ENCODE data around the gene KDELR3.

Gene KDELR3

DNA sequence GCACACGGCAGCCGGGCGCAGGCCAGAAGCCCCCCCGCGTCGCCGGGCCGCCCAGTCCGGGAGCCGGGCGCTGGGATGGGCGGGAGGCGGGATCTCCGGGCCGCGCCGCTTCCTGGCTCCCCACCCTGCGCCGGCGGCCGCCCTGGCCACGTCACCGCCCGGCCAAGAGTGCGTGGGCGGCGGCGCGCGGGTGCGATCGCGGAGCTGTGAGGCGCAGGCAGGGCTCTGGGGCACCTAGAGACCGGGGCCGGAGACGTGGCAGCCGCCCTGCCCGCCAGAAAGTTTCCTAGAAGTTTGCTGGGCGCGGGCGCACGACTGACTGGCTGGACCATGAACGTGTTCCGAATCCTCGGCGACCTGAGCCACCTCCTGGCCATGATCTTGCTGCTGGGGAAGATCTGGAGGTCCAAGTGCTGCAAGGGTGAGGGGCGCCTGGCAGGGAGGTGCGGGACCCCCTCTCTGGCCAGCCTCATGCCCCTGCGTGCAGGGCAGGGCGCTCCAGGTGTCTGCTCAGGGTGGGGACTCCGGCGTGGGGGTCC, at the start of gene KDELR3:
Gene KDELR3 (plus strand): TSS at position 193 of the 539 bp plus-strand sequence. CDS start 138 bp downstream, at position 331.
- H3K36me3 ChIP-seq (ENCODE audit: insufficient read depth, insufficient read length, low read length): no peaks in the 10 kb centered on the region
- no peak for DNase-seq (ENCODE audit: low read depth, low spot score)
- peaks cover 20% of the 10 kb centered on the region for H3K4me1 ChIP-seq (ENCODE audit: insufficient read depth, insufficient read length)
- H3K27me3 ChIP-seq (ENCODE audit: insufficient read depth, insufficient read length): peaks cover 36% of the 10 kb centered on the region
- H3K4me3 ChIP-seq (ENCODE audit: insufficient read length, low read depth): peak within 1 kb of the TSS; percentile 60
- peak within 1 kb of the TSS; percentile 92 for H3K9ac ChIP-seq (ENCODE audit: insufficient read length, low read depth)
- TF ChIP-seq ZNF274 (IDR thresholded peaks at IDR 0.05; ENCODE audit: low read depth, low read length): no peak
- TF ChIP-seq SUZ12 (IDR thresholded peaks at IDR 0.05; ENCODE audit: extremely low read depth, insufficient read depth, insufficient read length): no peak
- TF ChIP-seq YY1 (IDR thresholded peaks at IDR 0.05; ENCODE audit: insufficient read depth, insufficient read length): no peak
- no peaks in the 10 kb centered on the region for H3K9me3 ChIP-seq (ENCODE audit: insufficient read depth, low read length)

DNA sequence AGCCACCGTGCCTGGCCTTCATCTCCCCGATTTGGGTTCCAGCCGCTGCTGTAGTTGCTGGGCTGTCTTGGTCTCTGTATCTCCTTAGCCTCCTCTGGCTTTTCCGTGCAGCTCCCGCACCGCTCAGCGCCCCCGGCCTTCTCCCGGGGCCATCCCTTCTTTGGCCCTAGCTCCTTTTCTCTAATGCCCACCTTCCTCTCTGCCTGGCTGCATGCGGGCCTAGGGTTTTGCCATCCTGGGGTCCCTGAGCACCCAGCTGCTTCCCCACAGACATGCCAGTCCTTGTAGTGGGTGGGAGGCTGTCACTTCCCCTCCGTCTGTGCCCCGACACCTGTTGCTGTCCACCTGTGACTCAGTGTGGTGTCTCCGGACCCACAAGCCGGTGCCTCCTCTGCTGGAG, 49.3 kb upstream of the KDELR3 start:
- no peak for DNase-seq (ENCODE audit: low read depth, low spot score)
- TF ChIP-seq SUZ12 (IDR thresholded peaks at IDR 0.05; ENCODE audit: extremely low read depth, insufficient read depth, insufficient read length): no peak
- no peak for TF ChIP-seq ZNF274 (IDR thresholded peaks at IDR 0.05; ENCODE audit: low read depth, low read length)
- TF ChIP-seq YY1 (IDR thresholded peaks at IDR 0.05; ENCODE audit: insufficient read depth, insufficient read length): no peak
- H3K36me3 ChIP-seq (ENCODE audit: insufficient read depth, insufficient read length, low read length): no peaks in the 10 kb centered on the region

DNA sequence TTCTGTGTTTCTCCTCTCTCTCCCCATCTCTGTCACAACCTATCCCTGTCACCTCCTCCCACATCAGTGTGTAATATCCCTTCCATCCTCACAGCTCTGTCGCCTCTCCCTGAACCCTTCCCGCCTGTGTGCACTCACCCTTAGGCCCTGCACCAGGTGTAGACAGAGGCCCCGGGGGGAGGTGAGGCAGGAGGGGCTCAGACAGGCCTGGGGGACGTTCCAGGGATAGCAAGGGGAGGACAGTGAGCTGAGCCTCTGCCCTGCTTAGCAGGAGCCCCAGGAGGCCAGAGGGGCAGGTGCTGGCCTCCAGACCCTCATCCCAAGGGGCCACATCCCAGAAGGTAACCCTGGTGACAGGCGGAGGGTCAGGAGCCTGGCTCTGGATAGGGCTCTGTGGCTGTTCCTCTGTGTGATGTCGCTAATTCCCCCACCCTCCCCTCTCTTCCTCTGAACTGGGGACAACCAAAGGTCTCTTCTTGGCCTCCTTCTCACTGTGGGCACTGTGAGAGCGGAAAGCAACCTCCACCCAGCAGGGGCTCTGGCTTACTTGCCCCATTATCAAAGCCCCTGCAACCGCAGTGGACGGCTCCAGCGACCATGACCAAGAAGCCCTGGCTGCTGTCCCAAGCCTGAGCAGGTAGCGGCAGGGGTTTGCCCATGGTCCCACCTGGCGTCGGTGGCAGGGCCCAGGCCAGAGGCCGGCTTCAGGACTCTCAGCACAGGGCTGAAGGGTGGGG, 48.6 kb upstream of the KDELR3 start:
- Histone ChIP-seq H3K4me3 (ENCODE audit: insufficient read length, low read depth) (no peak overlapping the region), H3K9me3 (ENCODE audit: insufficient read depth, low read length) (no peaks in the 10 kb centered on the region), H3K4me1 (ENCODE audit: insufficient read depth, insufficient read length) (peaks cover 27% of the 10 kb centered on the region), H3K27me3 (ENCODE audit: insufficient read depth, insufficient read length) (no peaks in the 10 kb centered on the region), H3K9ac (ENCODE audit: insufficient read length, low read depth) (no peak overlapping the region), H3K36me3 (ENCODE audit: insufficient read depth, insufficient read length, low read length) (no peaks in the 10 kb centered on the region)
- TF ChIP-seq SUZ12 (IDR thresholded peaks at IDR 0.05; ENCODE audit: extremely low read depth, insufficient read depth, insufficient read length) (no peak), YY1 (IDR thresholded peaks at IDR 0.05; ENCODE audit: insufficient read depth, insufficient read length) (no peak), ZNF274 (IDR thresholded peaks at IDR 0.05; ENCODE audit: low read depth, low read length) (no peak)
- no peak for DNase-seq (ENCODE audit: low read depth, low spot score)

More for the DNA sequence above, 49.3 kb upstream of the KDELR3 start:
- Histone ChIP-seq H3K9ac (ENCODE audit: insufficient read length, low read depth) (no peak overlapping the region), H3K4me3 (ENCODE audit: insufficient read length, low read depth) (no peak overlapping the region), H3K9me3 (ENCODE audit: insufficient read depth, low read length) (no peaks in the 10 kb centered on the region), H3K4me1 (ENCODE audit: insufficient read depth, insufficient read length) (peaks cover 25% of the 10 kb centered on the region), H3K27me3 (ENCODE audit: insufficient read depth, insufficient read length) (no peaks in the 10 kb centered on the region)

DNA sequence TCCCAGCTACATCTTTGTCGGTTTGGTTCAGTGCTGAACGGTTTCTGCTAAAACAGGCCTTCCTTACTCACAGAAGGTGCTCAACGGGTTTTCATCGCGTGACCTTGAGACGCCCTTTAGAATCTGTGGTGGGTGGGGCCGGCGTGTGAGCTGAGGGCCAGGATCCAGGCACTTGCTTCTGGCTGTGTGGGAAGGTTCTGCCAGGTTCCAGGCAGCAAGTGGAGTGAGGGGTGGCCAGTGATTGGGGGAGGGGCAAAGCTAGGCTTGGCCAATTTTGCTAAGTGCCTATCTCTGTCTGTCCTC, 48.1 kb upstream of the KDELR3 start:
- H3K9ac ChIP-seq (ENCODE audit: insufficient read length, low read depth): no peak overlapping the region

DNA sequence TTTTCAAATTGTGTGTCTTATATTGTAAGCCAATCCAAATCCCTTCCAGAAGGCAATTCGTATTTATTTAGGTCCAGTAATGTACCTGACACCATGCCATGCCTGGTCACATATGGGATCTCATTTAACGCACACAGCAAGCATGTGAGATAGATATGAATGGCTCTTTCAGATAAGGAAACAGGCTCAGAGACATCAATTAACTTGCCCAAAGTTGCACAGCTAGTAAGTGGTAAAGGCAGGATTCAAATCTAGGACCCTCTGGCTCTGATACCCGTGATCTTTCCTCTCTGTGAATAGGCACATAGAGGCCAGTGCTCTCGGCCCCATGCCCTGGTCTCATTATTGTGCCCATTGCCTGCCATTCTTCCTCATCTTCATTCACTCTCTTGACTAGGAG, 47.2 kb upstream of the KDELR3 start:
- Histone ChIP-seq H3K9me3 (ENCODE audit: insufficient read depth, low read length) (no peaks in the 10 kb centered on the region), H3K4me3 (ENCODE audit: insufficient read length, low read depth) (no peak overlapping the region), H3K4me1 (ENCODE audit: insufficient read depth, insufficient read length) (peaks cover 33% of the 10 kb centered on the region), H3K9ac (ENCODE audit: insufficient read length, low read depth) (no peak overlapping the region), H3K36me3 (ENCODE audit: insufficient read depth, insufficient read length, low read length) (no peaks in the 10 kb centered on the region), H3K27me3 (ENCODE audit: insufficient read depth, insufficient read length) (no peaks in the 10 kb centered on the region)
- DNase-seq (ENCODE audit: low read depth, low spot score): no peak
- TF ChIP-seq YY1 (IDR thresholded peaks at IDR 0.05; ENCODE audit: insufficient read depth, insufficient read length) (no peak), SUZ12 (IDR thresholded peaks at IDR 0.05; ENCODE audit: extremely low read depth, insufficient read depth, insufficient read length) (no peak), ZNF274 (IDR thresholded peaks at IDR 0.05; ENCODE audit: low read depth, low read length) (no peak)

More for the DNA sequence above, 48.1 kb upstream of the KDELR3 start:
- no peak for DNase-seq (ENCODE audit: low read depth, low spot score)
- H3K27me3 ChIP-seq (ENCODE audit: insufficient read depth, insufficient read length): no peaks in the 10 kb centered on the region
- H3K9me3 ChIP-seq (ENCODE audit: insufficient read depth, low read length): no peaks in the 10 kb centered on the region
- peaks cover 29% of the 10 kb centered on the region for H3K4me1 ChIP-seq (ENCODE audit: insufficient read depth, insufficient read length)
- no peak overlapping the region for H3K4me3 ChIP-seq (ENCODE audit: insufficient read length, low read depth)
- no peak for TF ChIP-seq SUZ12 (IDR thresholded peaks at IDR 0.05; ENCODE audit: extremely low read depth, insufficient read depth, insufficient read length)
- no peak for TF ChIP-seq YY1 (IDR thresholded peaks at IDR 0.05; ENCODE audit: insufficient read depth, insufficient read length)
- TF ChIP-seq ZNF274 (IDR thresholded peaks at IDR 0.05; ENCODE audit: low read depth, low read length): no peak
- H3K36me3 ChIP-seq (ENCODE audit: insufficient read depth, insufficient read length, low read length): no peaks in the 10 kb centered on the region

DNA sequence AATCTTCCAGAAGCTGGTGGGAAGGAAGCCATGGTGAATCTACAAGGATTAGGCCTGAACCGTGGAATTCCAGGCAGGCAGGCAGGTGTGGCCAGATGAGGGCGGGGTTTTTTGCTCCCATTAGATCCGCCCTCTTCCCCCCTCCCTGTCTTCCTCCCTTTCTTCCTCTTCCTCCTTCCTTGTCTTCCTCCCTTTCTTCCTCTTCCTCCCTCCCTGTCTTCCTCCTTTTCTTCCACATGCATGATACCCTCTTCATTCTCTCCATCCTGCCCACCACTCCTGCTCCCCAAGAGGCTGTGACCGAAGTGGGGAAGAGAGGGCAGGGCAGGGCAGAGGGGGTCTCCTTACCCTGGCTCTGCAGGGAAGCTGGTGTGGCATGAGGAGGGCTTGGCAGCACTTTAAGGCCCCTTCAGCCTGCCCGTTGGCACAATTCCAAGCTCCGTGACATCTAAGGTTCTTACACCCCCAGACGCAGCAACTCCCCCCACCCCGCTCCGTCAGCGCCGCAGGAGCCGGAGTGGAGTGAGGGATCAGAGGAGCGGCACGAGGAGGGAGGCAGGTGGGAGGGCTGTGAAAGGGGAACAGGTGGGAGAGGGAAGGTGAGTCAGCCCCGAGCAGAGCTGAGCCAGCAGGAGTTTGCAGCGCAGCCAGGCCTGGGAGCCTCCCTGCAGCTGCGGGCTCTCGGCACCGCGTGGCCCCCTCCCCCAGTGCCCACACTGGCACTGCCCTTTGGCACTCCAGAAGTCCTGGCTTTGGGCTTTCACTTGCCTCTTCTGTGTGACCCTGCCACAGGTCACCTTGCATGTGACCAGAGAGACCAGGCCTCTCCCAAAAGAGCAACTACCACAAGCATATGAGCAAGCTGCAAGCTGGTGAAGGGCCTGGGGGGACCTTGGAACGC, 45.0 kb upstream of the KDELR3 start:
- H3K9ac ChIP-seq (ENCODE audit: insufficient read length, low read depth): peak overlapping the region; percentile 17
- TF ChIP-seq YY1 (IDR thresholded peaks at IDR 0.05; ENCODE audit: insufficient read depth, insufficient read length) (no peak), ZNF274 (IDR thresholded peaks at IDR 0.05; ENCODE audit: low read depth, low read length) (no peak), SUZ12 (IDR thresholded peaks at IDR 0.05; ENCODE audit: extremely low read depth, insufficient read depth, insufficient read length) (no peak)
- no peaks in the 10 kb centered on the region for H3K27me3 ChIP-seq (ENCODE audit: insufficient read depth, insufficient read length)
- no peak overlapping the region for H3K4me3 ChIP-seq (ENCODE audit: insufficient read length, low read depth)
- peaks cover 29% of the 10 kb centered on the region for H3K4me1 ChIP-seq (ENCODE audit: insufficient read depth, insufficient read length)
- DNase-seq (ENCODE audit: low read depth, low spot score): no peak
- no peaks in the 10 kb centered on the region for H3K9me3 ChIP-seq (ENCODE audit: insufficient read depth, low read length)
- H3K36me3 ChIP-seq (ENCODE audit: insufficient read depth, insufficient read length, low read length): no peaks in the 10 kb centered on the region
